Natural killer cell treated with Interleukin-12 subunit alpha and Interleukin-12 subunit beta and Interleukin-15 and Interleukin-18, amount 100 ng/mL, for 72 hours (primary cell): ENCODE results near the gene DUSP16. TPM values are rescaled to one million over a fixed set of nuclear protein-coding genes. Genes with fewer than 3 reads are reported as not detected.
A peak's percentile ranks its signal among the peaks of the same experiment; 100 is the strongest.
"Not testable (repeated sequence)": the region's sequence is repeated elsewhere in the genome, so short reads cannot be mapped to it uniquely, and the experiment has no call there.

Experiments
- ATAC-seq, 2 donors: fragments of 150-1000 bp; cut with Tn5 transposase in 1 of 2; sonication (Bioruptor Pico), chemical (Tn5 transposase) in 1 of 2; 2 replicates each; pipeline ENCODE4 v1.10.0; 2021
- DNase-seq: peaks from one replicate; pipeline ENCODE4 v3.0.0; 2022; ENCODE audit warnings: low spot score
- H3K27ac Mint-ChIP-seq, 2 donors: 1 replicate in 1 of 2; 2 replicates in 1 of 2; pipeline ENCODE4 v1.8.0; 2022; ENCODE audit warnings: mixed read lengths in 2 of 2, mild to moderate bottlenecking in 1 of 2, moderate library complexity in 1 of 2
- H3K27me3 Mint-ChIP-seq, 2 donors: 1 replicate in 1 of 2; 2 replicates in 1 of 2; pipeline ENCODE4 v1.8.0; 2022; ENCODE audit warnings: mixed read lengths in 2 of 2
- H3K36me3 Mint-ChIP-seq: one replicate; pipeline ENCODE4 v1.8.0; 2022; ENCODE audit warnings: mixed read lengths
- H3K4me1 Mint-ChIP-seq, 2 donors: 1 replicate in 1 of 2; 2 replicates in 1 of 2; pipeline ENCODE4 v1.8.0; 2022; ENCODE audit warnings: low read depth in 2 of 2, mixed read lengths in 2 of 2, mild to moderate bottlenecking in 1 of 2
- H3K4me3 Mint-ChIP-seq: one replicate; pipeline ENCODE4 v1.8.0; 2022; ENCODE audit warnings: mixed read lengths
- H3K9me3 Mint-ChIP-seq: 2 replicates; pipeline ENCODE4 v1.8.0; 2022; ENCODE audit warnings: mixed read lengths
- total RNA-seq, 2 donors: library from RNA; stranded (reverse); gene quantifications; one replicate each; pipeline ENCODE4 v1.2.3, GENCODE V29; 2022

Gene DUSP16
- total RNA-seq, 2 donors from 2014 or later: 21.8 to 22.8 TPM

DNA sequence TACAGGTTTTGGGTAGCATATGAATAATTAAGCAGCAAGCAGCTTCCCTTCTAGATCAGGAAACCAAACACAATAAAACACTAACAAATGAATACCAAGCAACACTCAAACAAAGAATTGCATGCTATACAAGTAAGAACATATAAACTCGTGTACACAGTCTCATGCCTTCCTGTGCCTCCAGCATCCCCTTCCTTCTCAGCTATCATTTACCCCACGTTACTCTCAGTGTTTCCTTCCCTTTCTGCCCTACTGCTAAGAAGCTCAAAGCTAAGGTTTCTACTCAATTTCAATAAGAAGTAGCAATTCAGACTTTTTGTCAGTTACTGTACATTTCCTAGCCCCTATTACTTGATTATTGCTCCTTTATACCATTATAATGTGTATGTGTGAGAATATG lies 81.0 kb downstream of the DUSP16 start:
- peaks cover 14 to 25% of the 10 kb centered on the region in 2 donors for H3K4me1 Mint-ChIP-seq
- ATAC-seq: peak in 1 of 2 donors; percentile 67
- no peaks in the 10 kb centered on the region for H3K9me3 Mint-ChIP-seq
- no peaks in the 10 kb centered on the region for H3K27me3 Mint-ChIP-seq
- H3K36me3 Mint-ChIP-seq: peaks cover 5% of the 10 kb centered on the region
- H3K4me3 Mint-ChIP-seq: peak overlapping the region; percentile 5
- peak overlapping the region; percentile 88 to 90 for H3K27ac Mint-ChIP-seq
- no peak for DNase-seq

- peak overlapping the region; percentile 35 to 56 for H3K27ac Mint-ChIP-seq
- ATAC-seq: no peak
Observed at GRCh38 chr12:12480074-12480473, 82.6 kb downstream of the DUSP16 start.

DNA sequence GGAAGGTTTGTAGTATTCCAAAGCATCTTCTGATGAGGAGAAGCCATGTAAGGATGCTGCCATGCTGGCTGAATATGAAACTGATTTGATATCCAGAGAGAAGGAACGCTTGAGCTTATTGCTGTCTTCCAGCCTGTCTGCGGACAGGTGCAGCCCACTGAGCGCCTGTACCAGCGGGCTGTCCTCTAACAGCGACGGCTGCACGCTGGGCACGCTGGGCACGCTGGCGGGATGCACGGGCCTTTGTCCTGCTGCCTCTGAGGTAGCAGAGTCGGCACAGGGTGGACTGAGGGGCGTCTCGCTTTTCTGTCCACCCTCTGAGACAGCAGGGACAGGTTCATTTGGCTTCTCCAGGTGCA lies 85.2 kb downstream of the DUSP16 start:
- H3K9me3 Mint-ChIP-seq: no peaks in the 10 kb centered on the region
- DNase-seq: no peak
- ATAC-seq: no peak
- H3K36me3 Mint-ChIP-seq: peaks cover 16% of the 10 kb centered on the region
- H3K4me3 Mint-ChIP-seq: no peak overlapping the region
- H3K4me1 Mint-ChIP-seq: peaks cover 33 to 43% of the 10 kb centered on the region in 2 donors
- no peaks in the 10 kb centered on the region for H3K27me3 Mint-ChIP-seq
- peak overlapping the region in 1 of 2 donors; percentile 88 for H3K27ac Mint-ChIP-seq

More at GRCh38 chr12:12480074-12480473, 82.6 kb downstream of the DUSP16 start:
- no peaks in the 10 kb centered on the region for H3K27me3 Mint-ChIP-seq
- H3K36me3 Mint-ChIP-seq: peaks cover 5% of the 10 kb centered on the region
- H3K4me1 Mint-ChIP-seq: peaks cover 18 to 29% of the 10 kb centered on the region in 2 donors
- DNase-seq: no peak
- no peak overlapping the region for H3K4me3 Mint-ChIP-seq
- H3K9me3 Mint-ChIP-seq: no peaks in the 10 kb centered on the region

DNA sequence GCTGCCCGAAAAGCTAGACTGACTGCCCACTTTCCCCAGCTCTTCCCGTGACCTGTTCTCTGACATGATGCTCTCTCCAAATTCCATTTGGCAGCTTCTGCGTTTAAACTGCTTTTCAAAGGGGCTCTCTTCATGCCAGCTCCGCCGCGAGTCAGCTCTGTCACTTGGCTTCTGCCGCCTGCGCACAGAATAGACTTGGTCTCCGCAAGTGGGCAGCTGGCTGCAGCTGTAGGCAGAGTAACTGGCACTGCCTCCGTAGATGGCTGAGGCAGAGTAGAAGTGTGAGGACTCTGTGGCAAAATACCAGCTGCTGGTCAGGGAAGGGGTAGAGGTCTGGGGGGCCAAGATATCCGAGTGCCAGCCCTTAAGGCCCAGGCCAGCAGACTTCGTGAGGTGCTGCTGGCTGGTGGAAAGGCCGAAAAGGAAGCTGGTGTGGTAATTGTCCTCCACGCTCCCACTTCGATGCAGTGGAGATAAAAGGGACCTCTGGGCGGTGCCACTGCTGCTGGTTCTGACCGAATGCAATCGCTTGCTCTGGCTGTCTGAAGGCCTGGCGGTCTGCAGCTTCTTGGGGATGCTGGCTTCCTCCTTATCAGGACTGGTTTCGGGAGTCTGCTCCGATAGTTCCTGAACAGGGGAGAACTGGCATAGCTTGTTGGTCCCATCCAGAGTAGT lies 85.7 kb downstream of the DUSP16 start:
- Mint-ChIP-seq H3K27ac (peak overlapping the region; percentile 88 to 99), H3K9me3 (no peaks in the 10 kb centered on the region), H3K4me1 (peaks cover 30 to 38% of the 10 kb centered on the region in 2 donors), H3K36me3 (peaks cover 11% of the 10 kb centered on the region), H3K4me3 (peak overlapping the region; percentile 30), H3K27me3 (no peaks in the 10 kb centered on the region)
- DNase-seq (no peak), ATAC-seq (no peak)

DNA sequence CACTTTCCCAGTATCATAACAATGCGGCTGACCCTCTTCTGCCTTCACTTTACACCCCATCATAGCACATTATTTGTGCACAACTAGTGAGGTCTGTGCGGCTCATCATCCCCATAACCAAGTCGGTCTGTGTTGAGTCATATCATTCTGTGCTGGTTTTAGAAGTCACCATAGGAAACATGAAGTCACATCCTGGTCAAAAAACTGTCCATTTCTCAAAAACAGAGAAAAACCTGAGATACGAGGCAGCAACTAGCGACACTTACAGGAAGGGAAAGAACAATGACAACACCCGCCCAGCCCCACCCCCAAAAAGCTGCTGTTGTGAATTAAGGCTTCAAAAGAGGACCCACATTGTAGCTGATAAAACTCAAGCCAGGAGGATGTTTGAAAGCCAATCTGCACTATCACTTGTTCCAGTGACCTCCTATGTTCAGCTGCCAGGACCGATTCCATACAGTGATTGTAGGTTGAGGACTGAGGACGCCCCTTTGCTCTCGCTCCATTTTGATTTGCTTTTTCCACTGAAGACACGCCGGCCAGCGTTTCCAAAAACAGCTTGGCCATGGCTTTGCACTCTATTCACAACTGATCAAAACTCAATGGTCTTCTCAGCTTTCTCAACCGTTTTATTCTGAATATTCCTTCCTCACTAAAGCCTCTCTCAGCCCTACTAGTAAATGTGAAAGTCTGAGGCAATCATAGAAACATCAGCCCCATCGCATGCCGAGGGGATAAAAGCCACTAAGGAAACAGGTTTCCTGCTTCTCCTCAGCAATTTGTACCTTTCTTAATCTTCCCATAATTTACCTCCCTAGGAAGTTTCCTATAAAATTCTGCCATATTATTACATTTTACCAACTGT lies 87.5 kb downstream of the DUSP16 start:
- Mint-ChIP-seq H3K4me3 (peak overlapping the region; percentile 89), H3K9me3 (no peaks in the 10 kb centered on the region), H3K27ac (peak overlapping the region; percentile 88 to 99), H3K36me3 (peaks cover 17% of the 10 kb centered on the region), H3K4me1 (peaks cover 31 to 36% of the 10 kb centered on the region in 2 donors), H3K27me3 (no peaks in the 10 kb centered on the region)
- DNase-seq: no peak
- ATAC-seq: peak; percentile 94 to 95

- H3K4me1 Mint-ChIP-seq: peaks cover 31 to 37% of the 10 kb centered on the region in 2 donors
- peaks cover 21% of the 10 kb centered on the region for H3K36me3 Mint-ChIP-seq
- peak overlapping the region; percentile 89 for H3K4me3 Mint-ChIP-seq
- peak overlapping the region; percentile 88 to 99 for H3K27ac Mint-ChIP-seq
- DNase-seq (no peak), ATAC-seq (peak; percentile 65 to 72)
- H3K27me3 Mint-ChIP-seq: no peaks in the 10 kb centered on the region
- H3K9me3 Mint-ChIP-seq: no peaks in the 10 kb centered on the region
Observed at GRCh38 chr12:12474471-12474928, 88.2 kb downstream of the DUSP16 start.

- DNase-seq (no peak), ATAC-seq (no peak)
- H3K27me3 Mint-ChIP-seq: no peaks in the 10 kb centered on the region
- peak overlapping the region; percentile 88 to 99 for H3K27ac Mint-ChIP-seq
- peak overlapping the region; percentile 89 for H3K4me3 Mint-ChIP-seq
- H3K9me3 Mint-ChIP-seq: no peaks in the 10 kb centered on the region
- peaks cover 37 to 41% of the 10 kb centered on the region in 2 donors for H3K4me1 Mint-ChIP-seq
- peaks cover 25% of the 10 kb centered on the region for H3K36me3 Mint-ChIP-seq
Observed at GRCh38 chr12:12473223-12473622, 89.4 kb downstream of the DUSP16 start.

DNA sequence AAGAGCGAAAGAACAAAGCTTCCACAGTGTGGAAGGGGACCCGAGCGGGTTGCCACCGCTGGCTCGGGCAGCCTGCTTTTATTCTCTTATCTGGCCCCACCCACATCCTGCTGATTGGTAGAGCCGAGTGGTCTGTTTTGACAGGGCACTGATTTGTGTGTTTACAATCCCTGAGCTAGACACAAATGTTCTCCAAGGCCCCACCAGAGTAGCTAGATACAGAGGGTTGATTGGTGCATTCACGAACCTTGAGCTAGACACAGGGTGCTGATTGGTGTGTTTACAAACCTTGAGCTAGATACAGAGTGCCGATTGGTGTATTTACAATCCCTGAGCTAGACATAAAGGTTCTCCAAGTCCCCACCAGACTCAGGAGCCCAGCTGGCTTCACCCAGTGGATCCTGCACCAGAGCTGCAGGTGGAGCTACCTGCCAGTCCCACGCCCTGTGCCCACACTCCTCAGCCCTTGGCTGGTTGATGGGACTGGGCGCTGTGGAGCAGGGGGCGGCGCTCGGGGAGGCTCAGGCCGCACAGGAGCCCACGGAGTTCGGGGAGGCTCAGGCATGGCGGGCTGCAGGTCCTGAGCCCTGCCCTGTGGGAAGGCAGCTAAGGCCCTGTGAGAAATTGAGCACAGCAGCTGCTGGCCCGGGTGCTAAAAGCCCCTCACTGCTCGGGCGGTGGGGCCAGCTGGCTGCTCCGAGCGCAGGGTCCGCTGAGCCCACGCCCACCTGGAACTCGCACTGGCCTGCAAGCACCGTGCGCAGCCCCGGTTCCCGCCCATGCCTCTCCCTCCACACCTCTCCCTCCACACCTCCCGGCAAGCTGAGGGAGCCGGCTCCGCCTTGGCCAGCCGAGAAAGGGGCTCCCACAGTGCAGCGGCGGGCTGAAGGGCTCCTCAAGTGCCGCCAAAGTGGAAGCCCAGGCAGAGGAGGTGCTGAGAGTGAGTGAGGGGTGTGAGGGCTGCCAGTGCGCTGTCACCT lies 90.4 kb downstream of the DUSP16 start:
- not testable (repeated sequence) for H3K27me3 Mint-ChIP-seq, H3K4me3 Mint-ChIP-seq, DNase-seq, ATAC-seq, H3K9me3 Mint-ChIP-seq
- peaks cover 44 to 51% of the 10 kb centered on the region in 2 donors for H3K4me1 Mint-ChIP-seq
- peak overlapping the region in 1 of 2 donors; percentile 99 for H3K27ac Mint-ChIP-seq
- H3K36me3 Mint-ChIP-seq: peaks cover 26% of the 10 kb centered on the region

GRCh38 chr12:12470751-12471306 lies 91.8 kb downstream of the DUSP16 start:
- no peaks in the 10 kb centered on the region for H3K27me3 Mint-ChIP-seq
- peaks cover 30% of the 10 kb centered on the region for H3K36me3 Mint-ChIP-seq
- DNase-seq (no peak), ATAC-seq (no peak)
- H3K27ac Mint-ChIP-seq: peak overlapping the region in 1 of 2 donors; percentile 56
- H3K9me3 Mint-ChIP-seq: no peaks in the 10 kb centered on the region
- no peak overlapping the region for H3K4me3 Mint-ChIP-seq
- H3K4me1 Mint-ChIP-seq: peaks cover 48 to 59% of the 10 kb centered on the region in 2 donors

DNA sequence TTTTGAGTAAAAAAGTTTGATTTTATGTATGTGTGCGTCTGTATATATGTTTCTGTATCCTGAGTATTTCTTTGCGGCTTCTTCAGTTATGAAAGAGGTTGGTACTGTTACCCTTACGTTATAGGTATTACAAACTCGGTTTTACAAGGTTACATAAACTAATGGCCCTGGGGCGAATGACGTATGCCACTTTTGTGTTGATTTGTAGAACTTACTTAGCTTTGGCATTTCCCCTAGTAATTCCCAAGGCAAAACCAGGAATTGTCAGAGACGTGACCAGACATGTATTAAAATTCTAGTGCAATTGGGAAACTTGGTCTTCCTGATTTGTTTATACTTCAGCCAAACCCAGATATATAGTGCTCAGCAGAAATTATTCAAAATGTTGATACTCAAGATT lies 93.3 kb downstream of the DUSP16 start:
- Mint-ChIP-seq H3K4me1 (peaks cover 34 to 53% of the 10 kb centered on the region in 2 donors), H3K4me3 (no peak overlapping the region)

GRCh38 chr12:12468575-12468974 lies 94.1 kb downstream of the DUSP16 start:
- peaks cover 27 to 48% of the 10 kb centered on the region in 2 donors for H3K4me1 Mint-ChIP-seq
- ATAC-seq (no peak), DNase-seq (no peak)
- peak overlapping the region; percentile 42 to 83 for H3K27ac Mint-ChIP-seq
- peak overlapping the region; percentile 2 for H3K4me3 Mint-ChIP-seq
- H3K9me3 Mint-ChIP-seq: no peaks in the 10 kb centered on the region
- no peaks in the 10 kb centered on the region for H3K27me3 Mint-ChIP-seq
- H3K36me3 Mint-ChIP-seq: peaks cover 25% of the 10 kb centered on the region

More for the DNA sequence above, 93.3 kb downstream of the DUSP16 start:
- no peak overlapping the region for H3K27ac Mint-ChIP-seq
- DNase-seq: no peak
- peaks cover 29% of the 10 kb centered on the region for H3K36me3 Mint-ChIP-seq
- ATAC-seq: no peak
- no peaks in the 10 kb centered on the region for H3K27me3 Mint-ChIP-seq
- H3K9me3 Mint-ChIP-seq: no peaks in the 10 kb centered on the region

DNA sequence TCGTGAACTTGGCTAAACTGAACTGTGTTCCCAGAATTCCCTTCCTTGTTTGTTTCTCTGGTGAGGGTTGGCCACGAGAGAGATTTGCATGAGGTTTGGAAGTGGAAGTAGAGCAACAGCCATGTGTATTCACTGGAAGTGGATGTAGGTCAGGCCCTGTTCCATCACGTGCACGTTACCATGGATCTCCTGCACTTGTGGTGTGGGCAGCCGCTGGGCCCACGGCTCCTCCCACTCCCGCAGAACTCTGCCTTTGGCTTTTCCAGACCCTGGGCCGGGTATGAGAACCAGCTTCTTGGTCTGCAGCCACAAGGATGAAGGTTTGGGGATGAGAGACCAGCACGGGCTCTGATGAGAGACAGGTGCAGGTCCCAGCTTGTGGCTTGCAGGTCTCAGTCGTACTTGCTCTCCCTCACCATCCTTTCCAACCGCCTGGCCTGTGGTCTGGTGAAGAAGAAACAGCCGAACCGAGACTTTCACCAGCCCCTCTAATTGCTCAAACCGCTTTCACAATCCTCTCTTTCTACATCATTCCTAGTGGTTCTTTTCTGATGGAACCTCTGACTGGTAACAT lies 94.9 kb downstream of the DUSP16 start:
- no peaks in the 10 kb centered on the region for H3K9me3 Mint-ChIP-seq
- DNase-seq: no peak
- no peaks in the 10 kb centered on the region for H3K27me3 Mint-ChIP-seq
- ATAC-seq: peak; percentile 57 to 67
- H3K36me3 Mint-ChIP-seq: peaks cover 20% of the 10 kb centered on the region
- peak overlapping the region; percentile 2 for H3K4me3 Mint-ChIP-seq
- H3K4me1 Mint-ChIP-seq: peaks cover 21 to 42% of the 10 kb centered on the region in 2 donors
- peak overlapping the region; percentile 42 to 83 for H3K27ac Mint-ChIP-seq
